GM23338 (cell line): ENCODE measurements around the gene OR2A5.

Experiments
- CREB1 ChIP-seq: fragments of 250-450 bp; sonication (Bioruptor Pico); IDR thresholded peaks from 2 replicates; pipeline ENCODE4 v1.5.0; 2020; ENCODE audit warnings: low read depth, mild to moderate bottlenecking, moderate library complexity
- EZH2 ChIP-seq: fragments of 200-600 bp; sonication (generic); IDR thresholded peaks from one replicate; pipeline ENCODE4 v1.8.0; 2017; ENCODE audit warnings: antibody characterized with exemption, mild to moderate bottlenecking, low read depth; ENCODE audit not compliant: unreplicated experiment
- EZH2phosphoT487 ChIP-seq: fragments of 200-600 bp; sonication (generic); IDR thresholded peaks from one replicate; pipeline ENCODE4 v1.8.1; 2018; ENCODE audit warnings: antibody characterized with exemption; ENCODE audit not compliant: unreplicated experiment
- POLR2AphosphoS5 ChIP-seq: IDR thresholded peaks from 2 replicates; pipeline ENCODE4 v1.6.1; 2016; ENCODE audit warnings: antibody characterized with exemption, low read depth
- STAT1 ChIP-seq: IDR thresholded peaks from one replicate; pipeline ENCODE4 v1.6.1; 2016; ENCODE audit warnings: antibody characterized with exemption; ENCODE audit not compliant: unreplicated experiment
- ZNF114 ChIP-seq: fragments of 250-450 bp; sonication (Bioruptor Pico); IDR thresholded peaks from 2 replicates; pipeline ENCODE4 v1.5.0; 2020; ENCODE audit warnings: mild to moderate bottlenecking, moderate library complexity
- TF ChIP-seq, protein P1 (sequence below), 2 experiments: fragments of 200-600 bp in 1 of 2; sonication (generic) in 1 of 2; conservative IDR thresholded peaks; 2 replicates each; pipeline versions ENCODE4 v1.5.1 to v1.6.1; 2016 to 2017; ENCODE audit warnings: antibody characterized with exemption in 2 of 2, low read depth in 2 of 2, mild to moderate bottlenecking in 2 of 2, moderate library complexity in 1 of 2
- TF ChIP-seq, protein P2 (sequence below): IDR thresholded peaks from one replicate; pipeline ENCODE4 v1.6.1; 2018; ENCODE audit warnings: antibody characterized with exemption; ENCODE audit not compliant: unreplicated experiment
- TF ChIP-seq, protein P3 (sequence below): fragments of 250-450 bp; sonication (Bioruptor Pico); IDR thresholded peaks from 2 replicates; pipeline ENCODE4 v1.5.0; 2020; ENCODE audit warnings: mild to moderate bottlenecking, moderate library complexity

DNA sequence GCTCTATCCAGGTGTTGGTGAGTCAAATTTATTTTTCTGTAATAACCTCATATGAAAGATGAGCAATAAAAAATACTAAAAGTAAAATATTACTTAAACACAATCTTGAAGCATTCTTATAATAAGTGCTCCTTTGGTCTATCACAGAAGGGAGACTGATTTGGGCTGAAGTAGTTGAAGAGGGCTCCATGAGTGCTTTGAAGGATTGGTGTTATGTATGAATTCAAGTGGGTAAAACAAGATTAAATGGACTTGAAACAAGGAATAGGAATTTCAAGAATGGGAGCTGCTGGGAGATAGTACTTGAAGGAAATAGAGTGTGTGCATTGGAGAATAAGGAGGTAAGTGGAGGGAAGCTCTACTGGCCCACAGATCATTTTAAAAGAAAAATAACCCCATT is 53.3 kb downstream of the OR2A5 start:
- TF ChIP-seq EZH2 (no peak), EZH2phosphoT487 (no peak), POLR2AphosphoS5 (no peak), ZNF114 (CRISPR knock-in tag) (no peak), CREB1 (no peak), STAT1 (no peak)
- TF ChIP-seq, protein P1, sequence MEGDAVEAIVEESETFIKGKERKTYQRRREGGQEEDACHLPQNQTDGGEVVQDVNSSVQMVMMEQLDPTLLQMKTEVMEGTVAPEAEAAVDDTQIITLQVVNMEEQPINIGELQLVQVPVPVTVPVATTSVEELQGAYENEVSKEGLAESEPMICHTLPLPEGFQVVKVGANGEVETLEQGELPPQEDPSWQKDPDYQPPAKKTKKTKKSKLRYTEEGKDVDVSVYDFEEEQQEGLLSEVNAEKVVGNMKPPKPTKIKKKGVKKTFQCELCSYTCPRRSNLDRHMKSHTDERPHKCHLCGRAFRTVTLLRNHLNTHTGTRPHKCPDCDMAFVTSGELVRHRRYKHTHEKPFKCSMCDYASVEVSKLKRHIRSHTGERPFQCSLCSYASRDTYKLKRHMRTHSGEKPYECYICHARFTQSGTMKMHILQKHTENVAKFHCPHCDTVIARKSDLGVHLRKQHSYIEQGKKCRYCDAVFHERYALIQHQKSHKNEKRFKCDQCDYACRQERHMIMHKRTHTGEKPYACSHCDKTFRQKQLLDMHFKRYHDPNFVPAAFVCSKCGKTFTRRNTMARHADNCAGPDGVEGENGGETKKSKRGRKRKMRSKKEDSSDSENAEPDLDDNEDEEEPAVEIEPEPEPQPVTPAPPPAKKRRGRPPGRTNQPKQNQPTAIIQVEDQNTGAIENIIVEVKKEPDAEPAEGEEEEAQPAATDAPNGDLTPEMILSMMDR (conservative IDR thresholded peaks at IDR 0.05; ENCODE audit: low read depth in 2 of 2) = no peak
- TF ChIP-seq, protein P2, sequence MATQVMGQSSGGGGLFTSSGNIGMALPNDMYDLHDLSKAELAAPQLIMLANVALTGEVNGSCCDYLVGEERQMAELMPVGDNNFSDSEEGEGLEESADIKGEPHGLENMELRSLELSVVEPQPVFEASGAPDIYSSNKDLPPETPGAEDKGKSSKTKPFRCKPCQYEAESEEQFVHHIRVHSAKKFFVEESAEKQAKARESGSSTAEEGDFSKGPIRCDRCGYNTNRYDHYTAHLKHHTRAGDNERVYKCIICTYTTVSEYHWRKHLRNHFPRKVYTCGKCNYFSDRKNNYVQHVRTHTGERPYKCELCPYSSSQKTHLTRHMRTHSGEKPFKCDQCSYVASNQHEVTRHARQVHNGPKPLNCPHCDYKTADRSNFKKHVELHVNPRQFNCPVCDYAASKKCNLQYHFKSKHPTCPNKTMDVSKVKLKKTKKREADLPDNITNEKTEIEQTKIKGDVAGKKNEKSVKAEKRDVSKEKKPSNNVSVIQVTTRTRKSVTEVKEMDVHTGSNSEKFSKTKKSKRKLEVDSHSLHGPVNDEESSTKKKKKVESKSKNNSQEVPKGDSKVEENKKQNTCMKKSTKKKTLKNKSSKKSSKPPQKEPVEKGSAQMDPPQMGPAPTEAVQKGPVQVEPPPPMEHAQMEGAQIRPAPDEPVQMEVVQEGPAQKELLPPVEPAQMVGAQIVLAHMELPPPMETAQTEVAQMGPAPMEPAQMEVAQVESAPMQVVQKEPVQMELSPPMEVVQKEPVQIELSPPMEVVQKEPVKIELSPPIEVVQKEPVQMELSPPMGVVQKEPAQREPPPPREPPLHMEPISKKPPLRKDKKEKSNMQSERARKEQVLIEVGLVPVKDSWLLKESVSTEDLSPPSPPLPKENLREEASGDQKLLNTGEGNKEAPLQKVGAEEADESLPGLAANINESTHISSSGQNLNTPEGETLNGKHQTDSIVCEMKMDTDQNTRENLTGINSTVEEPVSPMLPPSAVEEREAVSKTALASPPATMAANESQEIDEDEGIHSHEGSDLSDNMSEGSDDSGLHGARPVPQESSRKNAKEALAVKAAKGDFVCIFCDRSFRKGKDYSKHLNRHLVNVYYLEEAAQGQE = no peak
- TF ChIP-seq, protein P3, sequence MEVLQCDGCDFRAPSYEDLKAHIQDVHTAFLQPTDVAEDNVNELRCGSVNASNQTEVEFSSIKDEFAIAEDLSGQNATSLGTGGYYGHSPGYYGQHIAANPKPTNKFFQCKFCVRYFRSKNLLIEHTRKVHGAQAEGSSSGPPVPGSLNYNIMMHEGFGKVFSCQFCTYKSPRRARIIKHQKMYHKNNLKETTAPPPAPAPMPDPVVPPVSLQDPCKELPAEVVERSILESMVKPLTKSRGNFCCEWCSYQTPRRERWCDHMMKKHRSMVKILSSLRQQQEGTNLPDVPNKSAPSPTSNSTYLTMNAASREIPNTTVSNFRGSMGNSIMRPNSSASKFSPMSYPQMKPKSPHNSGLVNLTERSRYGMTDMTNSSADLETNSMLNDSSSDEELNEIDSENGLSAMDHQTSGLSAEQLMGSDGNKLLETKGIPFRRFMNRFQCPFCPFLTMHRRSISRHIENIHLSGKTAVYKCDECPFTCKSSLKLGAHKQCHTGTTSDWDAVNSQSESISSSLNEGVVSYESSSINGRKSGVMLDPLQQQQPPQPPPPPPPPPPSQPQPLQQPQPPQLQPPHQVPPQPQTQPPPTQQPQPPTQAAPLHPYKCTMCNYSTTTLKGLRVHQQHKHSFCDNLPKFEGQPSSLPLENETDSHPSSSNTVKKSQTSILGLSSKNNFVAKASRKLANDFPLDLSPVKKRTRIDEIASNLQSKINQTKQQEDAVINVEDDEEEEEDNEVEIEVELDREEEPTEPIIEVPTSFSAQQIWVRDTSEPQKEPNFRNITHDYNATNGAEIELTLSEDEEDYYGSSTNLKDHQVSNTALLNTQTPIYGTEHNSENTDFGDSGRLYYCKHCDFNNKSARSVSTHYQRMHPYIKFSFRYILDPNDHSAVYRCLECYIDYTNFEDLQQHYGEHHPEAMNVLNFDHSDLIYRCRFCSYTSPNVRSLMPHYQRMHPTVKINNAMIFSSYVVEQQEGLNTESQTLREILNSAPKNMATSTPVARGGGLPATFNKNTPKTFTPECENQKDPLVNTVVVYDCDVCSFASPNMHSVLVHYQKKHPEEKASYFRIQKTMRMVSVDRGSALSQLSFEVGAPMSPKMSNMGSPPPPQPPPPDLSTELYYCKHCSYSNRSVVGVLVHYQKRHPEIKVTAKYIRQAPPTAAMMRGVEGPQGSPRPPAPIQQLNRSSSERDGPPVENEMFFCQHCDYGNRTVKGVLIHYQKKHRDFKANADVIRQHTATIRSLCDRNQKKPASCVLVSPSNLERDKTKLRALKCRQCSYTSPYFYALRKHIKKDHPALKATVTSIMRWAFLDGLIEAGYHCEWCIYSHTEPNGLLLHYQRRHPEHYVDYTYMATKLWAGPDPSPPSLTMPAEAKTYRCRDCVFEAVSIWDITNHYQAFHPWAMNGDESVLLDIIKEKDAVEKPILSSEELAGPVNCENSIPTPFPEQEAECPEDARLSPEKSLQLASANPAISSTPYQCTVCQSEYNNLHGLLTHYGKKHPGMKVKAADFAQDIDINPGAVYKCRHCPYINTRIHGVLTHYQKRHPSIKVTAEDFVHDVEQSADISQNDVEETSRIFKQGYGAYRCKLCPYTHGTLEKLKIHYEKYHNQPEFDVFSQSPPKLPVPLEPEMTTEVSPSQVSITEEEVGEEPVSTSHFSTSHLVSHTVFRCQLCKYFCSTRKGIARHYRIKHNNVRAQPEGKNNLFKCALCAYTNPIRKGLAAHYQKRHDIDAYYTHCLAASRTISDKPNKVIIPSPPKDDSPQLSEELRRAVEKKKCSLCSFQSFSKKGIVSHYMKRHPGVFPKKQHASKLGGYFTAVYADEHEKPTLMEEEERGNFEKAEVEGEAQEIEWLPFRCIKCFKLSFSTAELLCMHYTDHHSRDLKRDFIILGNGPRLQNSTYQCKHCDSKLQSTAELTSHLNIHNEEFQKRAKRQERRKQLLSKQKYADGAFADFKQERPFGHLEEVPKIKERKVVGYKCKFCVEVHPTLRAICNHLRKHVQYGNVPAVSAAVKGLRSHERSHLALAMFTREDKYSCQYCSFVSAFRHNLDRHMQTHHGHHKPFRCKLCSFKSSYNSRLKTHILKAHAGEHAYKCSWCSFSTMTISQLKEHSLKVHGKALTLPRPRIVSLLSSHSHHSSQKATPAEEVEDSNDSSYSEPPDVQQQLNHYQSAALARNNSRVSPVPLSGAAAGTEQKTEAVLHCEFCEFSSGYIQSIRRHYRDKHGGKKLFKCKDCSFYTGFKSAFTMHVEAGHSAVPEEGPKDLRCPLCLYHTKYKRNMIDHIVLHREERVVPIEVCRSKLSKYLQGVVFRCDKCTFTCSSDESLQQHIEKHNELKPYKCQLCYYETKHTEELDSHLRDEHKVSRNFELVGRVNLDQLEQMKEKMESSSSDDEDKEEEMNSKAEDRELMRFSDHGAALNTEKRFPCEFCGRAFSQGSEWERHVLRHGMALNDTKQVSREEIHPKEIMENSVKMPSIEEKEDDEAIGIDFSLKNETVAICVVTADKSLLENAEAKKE = no peak
